GM18951 (cell line): ENCODE measurements around the gene FYB1.

ENCODE experiments used
- POLR2A ChIP-seq: IDR thresholded peaks from 4 replicates; pipeline ENCODE4 v1.6.1; 2011; ENCODE audit warnings: mild to moderate bottlenecking; ENCODE audit not compliant: insufficient read length, insufficient read depth; ENCODE audit errors: extremely low read depth
- in situ Hi-C: fragments of 300-500 bp; cut with MboI; formaldehyde crosslinking; loops from one replicate; pipeline ENCODE4 v1.12.0; 2022; ENCODE audit warnings: low sequenced_read_pairs, mixed read lengths, inconsistent platforms; ENCODE audit not compliant: unreplicated experiment

FYB1 gene

DNA sequence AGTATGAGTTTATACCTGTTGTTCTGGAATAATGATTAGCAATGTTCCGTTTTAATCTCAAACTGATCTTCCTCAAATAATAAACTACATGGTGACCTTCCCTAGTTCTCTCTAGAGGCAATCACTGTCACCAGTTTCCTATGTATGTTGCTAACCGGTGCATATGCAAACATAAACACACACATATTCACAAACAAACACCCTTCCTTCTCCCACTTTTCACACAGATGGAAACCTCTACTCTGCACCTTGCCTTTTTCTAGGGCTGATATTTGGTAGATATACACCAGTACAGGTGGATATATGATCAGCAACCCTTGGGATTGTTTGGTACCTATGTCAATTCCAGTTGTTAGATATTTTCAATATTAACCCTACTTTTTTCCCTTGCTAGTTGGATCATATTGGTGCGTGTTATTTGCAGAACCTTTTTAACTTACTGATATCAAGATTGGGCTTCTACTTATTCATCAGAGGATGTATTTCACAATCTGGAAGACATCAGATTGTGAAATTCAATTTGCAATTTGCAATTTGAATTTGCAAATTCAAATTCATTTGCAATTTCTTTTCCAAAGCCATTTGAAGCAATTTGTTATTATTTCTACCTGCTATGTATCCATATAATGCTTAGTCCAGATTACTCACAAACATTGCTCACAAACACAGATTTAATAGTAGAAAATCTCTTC lies 12.6 kb downstream of the FYB1 start:
- in situ Hi-C loops: no loop called here

DNA sequence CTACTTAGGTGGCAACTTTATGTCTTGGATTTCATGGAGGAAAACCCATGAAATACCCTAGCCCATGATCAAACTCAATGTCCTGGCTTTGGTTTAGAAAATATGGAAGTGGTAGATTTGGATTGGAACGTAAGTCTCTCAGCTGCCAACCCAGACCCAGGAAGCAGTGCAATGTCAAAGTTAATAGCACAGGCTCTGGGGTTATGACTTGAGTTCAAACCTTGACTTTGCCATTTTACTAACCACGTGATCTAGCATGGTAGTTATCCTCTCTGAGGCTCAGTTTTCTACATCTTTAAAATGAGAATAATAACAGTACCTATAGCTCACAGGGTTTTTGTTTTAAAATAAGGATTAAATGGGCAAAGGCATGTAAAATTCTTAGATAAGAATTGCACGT lies 13.8 kb downstream of the FYB1 start:
- TF ChIP-seq POLR2A: no peak
- in situ Hi-C loops: no loop called here

More for the DNA sequence above, 12.6 kb downstream of the FYB1 start:
- no peak for TF ChIP-seq POLR2A

DNA sequence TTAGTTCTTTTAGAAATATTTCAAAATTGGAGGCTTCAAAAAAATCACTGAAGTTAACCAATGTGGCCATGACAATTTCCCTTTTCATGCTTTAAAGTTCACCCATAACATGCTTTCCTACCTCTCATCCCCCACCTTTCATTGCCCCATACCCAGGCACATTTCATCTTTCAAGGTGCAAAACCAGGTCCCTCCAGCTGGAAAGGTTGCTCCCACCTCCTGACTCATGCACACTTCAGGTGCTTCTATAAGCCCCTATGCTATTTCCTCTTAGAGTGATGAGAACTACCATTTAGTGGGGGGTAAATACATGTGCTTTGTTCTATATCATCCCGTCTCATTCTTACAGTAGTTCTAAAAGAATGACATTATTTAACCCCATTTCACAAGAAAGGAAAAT lies 15.4 kb downstream of the FYB1 start:
- no peak for TF ChIP-seq POLR2A
- in situ Hi-C loops: no loop called here

DNA sequence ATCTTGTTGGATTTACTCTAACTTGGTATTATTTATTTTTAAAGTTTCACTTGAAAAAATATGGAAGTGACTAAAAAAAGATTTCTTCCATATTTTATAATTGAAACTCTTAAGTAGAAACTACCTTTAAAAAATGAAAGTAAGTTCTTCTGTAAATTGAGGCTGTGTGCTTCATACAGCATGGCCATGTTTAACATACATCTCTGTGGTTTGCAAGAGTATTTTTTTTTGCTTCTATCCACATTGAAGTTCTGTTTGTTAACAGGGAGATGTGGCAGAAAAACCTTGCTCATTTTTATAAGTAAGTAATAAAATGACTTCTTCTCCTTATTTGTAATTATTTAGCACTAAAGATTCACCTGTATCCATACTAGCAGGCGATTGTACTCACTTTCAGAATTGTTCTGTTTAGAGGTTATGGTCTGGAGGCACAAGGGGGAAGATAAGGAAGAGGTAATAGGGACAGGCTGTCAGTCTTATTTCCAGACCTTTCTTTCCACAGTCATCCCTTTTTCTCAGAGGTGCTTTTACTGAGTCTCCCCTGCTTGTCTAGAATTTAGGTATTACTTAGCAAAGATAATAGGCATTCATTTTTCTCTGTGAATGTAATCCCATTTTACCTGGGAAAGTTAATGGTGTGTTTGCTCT lies 16.0 kb downstream of the FYB1 start:
- in situ Hi-C loops: no loop called here
- TF ChIP-seq POLR2A: no peak

DNA sequence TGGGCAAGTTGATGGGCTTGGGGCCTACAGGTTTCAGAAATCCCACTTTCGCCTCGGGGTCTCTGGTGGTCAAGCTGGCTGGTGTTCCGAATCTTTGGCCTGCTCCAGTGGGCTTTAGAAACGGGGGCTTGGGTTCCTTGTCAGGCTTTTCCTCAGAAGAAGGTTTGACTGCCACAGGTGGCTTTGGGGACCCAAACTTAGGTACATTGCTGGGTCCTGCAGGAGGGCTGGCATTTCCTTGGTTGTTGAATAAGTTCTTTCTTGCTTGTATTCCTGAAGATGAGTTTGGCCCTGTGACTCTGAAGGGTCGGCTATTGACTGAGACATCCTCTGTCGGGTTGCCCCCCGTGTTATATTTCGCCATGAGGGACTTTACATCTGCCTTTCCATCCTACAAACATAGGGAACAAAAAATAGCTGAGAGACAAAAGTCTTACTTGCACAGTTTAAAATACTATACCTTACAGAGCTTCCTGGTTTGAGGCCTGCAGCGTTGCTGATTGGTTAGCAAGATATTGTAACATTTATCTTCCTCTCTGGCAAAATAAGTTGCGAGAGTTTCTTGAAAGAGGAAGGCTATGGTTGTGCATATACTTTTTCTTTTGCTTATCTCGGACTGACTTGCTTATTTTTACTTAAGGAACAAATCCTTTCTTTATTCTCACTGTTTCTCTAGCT lies 16.6 kb downstream of the FYB1 start:
- TF ChIP-seq POLR2A: no peak
- in situ Hi-C loops: no loop called here

DNA sequence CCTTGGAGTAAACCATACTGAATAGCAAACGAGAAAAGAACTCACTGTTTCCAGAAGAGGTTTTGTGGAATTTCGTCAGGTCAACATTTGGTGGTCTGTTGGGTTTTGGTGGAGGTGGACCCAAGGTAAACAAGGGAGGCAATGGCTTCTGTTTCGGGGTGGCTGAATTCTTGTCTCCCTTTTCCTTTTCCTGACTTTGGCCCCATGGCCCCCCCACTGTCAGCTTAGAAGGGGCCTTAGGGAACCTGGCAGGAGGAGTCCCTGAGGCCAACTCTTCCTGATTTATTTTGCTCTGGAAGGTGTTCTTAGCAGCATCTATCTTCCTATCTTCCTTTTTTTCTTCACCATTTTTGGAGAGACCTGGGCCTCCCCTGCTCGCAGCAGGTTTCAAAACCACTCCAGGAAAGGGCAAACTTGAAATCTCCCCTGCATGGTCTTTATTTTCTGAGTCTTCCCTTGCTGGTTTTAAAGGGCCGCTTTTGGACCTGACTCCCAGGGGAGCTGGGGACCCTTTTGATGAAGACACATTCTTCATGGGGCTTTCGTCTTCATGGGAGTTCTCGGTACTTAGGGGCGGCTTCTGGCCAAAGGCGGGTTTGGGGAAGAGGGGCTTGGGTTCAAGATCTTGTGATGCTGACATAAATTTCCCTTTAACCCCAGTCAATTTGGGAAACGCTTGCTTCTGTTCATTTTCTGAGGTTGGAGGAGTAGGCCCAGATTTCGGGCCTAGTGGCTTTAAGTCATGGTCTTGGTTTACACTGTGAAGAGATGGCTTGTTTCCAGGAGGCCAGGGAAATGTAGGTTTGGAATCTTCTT lies 17.4 kb downstream of the FYB1 start:
- TF ChIP-seq POLR2A: no peak
- in situ Hi-C loops: no loop called here

DNA sequence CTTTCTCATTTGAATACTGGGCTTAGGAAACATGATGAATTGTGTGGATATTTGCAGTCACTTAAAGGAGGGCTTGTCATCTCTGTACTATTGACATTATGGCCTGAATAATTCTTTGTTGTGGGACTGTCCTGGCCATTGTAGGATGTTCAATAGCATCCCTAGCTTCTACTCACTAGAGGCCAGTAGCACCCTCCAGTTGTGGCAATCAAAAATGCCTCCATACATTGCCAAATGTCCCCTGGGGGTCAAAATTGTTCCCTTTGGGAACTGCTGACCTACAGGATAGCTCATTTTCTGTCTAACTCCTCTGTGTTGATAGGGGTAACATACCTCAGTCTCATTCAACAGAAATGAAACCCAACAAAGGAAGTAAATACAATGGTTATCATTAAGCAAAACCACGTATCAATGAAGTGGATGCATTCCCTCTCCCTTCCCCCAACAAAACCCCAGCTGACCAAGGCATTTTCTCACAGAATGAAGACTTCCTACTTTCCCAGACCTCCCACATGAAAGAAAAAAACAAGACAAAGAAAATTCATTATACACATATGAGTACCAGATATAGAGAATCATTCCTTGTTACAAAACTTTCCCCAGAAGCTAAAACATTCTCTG lies 18.1 kb downstream of the FYB1 start:
- in situ Hi-C loops: no loop called here

DNA sequence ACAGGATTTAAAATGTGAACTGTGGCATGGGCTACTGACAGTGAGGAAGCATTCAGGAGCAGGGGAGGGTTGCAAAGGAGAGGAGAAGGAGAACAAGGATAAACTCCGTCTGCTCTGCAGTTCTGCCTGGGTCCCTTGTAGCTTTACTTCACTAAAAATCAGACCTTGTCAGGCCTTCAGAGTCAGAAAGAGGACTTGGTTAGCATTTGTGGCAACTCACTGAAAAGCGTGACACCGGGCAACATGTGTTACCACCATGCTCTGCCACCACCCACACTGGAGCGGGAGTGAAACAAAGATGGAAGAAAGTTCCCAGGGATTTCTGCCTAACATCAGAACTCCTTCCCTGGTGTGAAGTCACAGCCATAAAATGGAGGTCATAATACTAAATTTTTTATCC lies 19.3 kb downstream of the FYB1 start:
- in situ Hi-C loops: no loop called here
- no peak for TF ChIP-seq POLR2A

More for the DNA sequence above, 18.1 kb downstream of the FYB1 start:
- TF ChIP-seq POLR2A: no peak

DNA sequence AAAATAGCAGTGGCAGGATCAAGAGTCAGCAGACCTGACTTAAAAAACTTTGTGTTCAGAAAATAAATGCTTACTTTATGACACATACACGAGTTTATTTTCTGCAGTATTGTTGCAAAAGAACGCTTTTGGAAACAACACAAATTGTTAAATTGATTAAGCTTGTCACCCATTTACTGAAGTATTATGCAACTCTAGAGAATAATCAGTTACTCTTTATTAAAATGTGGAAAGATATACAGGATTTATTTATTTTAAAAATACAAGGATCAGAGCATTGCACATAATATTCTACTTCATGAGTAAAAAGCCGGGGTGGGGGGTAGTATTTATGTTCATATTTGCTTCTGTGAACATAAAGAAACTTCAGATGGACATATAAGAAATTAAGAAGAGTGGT lies 20.0 kb downstream of the FYB1 start:
- TF ChIP-seq POLR2A: no peak

DNA sequence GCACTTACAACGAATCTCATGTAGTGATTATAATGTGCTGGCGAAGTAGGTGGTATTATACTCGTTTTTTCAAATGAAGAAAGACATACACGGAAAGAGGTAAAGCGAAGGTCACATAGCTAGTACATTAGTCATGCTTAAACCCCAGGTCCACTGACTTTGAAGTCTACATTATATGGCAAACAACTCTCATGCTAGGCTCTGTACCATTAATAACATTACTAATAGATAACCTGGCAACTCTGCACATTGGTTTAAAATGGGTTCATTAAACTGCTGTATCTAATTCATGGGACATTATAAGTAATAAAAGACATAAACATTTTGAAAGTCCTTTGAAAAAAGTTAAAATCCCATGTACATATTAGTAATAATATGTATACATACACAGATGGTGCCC lies 21.2 kb downstream of the FYB1 start:
- in situ Hi-C loops: no loop called here
- no peak for TF ChIP-seq POLR2A

More for the DNA sequence above, 20.0 kb downstream of the FYB1 start:
- in situ Hi-C loops: no loop called here

DNA sequence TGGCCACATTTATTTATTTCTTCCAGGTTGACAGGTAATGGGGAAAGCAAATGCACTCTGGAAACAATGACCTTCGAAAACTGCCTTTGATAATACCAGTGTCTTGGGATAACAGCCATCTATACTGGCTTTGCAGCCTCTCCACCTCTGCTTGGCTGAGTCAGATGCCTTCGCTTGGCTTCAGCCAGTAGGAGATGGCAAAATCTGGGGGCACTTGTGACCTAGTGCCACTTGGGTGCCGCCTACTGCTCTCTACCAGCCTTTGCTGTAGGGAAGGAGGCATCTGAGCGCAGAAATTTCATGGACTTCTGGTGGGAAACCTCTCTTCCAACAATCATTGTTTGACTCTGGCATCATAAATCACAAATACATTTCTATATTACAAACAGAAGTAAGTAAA lies 21.8 kb downstream of the FYB1 start:
- no peak for TF ChIP-seq POLR2A
- in situ Hi-C loops: no loop called here

DNA sequence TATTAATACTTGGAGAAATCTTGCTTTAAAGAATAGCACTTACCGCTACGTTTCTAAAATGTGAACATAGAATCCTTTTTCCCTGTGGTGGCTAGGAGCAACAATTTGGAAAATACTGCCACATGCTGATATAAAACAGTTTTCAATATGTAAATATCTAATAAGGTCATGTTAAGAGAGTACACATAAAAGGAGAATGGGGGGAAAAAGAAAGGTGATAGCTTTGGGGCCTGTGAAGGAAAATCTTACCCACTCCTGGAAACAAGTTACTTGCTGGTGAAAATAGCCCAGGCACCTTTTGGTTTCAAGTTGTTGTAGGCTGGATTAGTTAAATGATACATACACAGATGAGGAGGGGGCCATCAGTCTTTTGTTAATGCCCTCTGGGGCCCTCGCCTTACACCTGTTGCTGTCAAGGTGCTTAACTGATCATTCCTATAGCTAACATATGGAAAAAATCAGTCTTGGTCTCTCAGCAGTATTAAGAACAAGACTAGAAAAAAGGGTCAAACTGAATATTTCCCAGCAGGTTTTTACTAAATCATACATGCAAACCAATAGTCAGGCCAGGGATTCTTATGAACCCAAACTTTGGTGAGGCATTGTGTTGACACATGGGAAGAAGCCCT lies 24.1 kb downstream of the FYB1 start:
- no peak for TF ChIP-seq POLR2A
- in situ Hi-C loops: no loop called here
